CD14-positive monocyte (primary cell): ENCODE data around the gene XRCC5. TPM values are rescaled to one million over a fixed set of nuclear protein-coding genes. Genes with fewer than 3 reads are reported as not detected.
A peak's percentile ranks its signal among the peaks of the same experiment; 100 is the strongest.

Source experiments
- DNase-seq, 3 donors: peaks; one replicate each; pipeline ENCODE4 v3.0.0-alpha.2; 2011 to 2022
- H2AFZ ChIP-seq: 2 replicates; pipeline ENCODE4 v1.6.0; 2012; ENCODE audit warnings: mild to moderate bottlenecking, low read depth, low read length, inconsistent platforms; ENCODE audit not compliant: insufficient read depth, poor library complexity, severe bottlenecking
- H3K27ac ChIP-seq, 2 donors: 1 replicate in 1 of 2; 2 replicates in 1 of 2; pipeline ENCODE4 v1.5.1; 2012 to 2013; ENCODE audit warnings: low read length in 2 of 2, control low read depth in 1 of 2, inconsistent platforms in 1 of 2, low read depth in 1 of 2, mild to moderate bottlenecking in 1 of 2
- H3K27me3 ChIP-seq, 2 donors: one replicate each; pipeline versions ENCODE4 v1.6.0 to v1.6.1; 2011 to 2013; ENCODE audit warnings: low read length in 2 of 2; ENCODE audit not compliant: control insufficient read depth in 2 of 2, insufficient read depth in 2 of 2
- H3K36me3 ChIP-seq, 2 donors: replicated peaks in 1 of 2; 1 replicate in 1 of 2; 2 replicates in 1 of 2; pipeline versions ENCODE4 v1.5.1 to v1.6.1; 2012 to 2013; ENCODE audit warnings: low read length in 2 of 2, control low read depth in 1 of 2, inconsistent platforms in 1 of 2, mild to moderate bottlenecking in 1 of 2; ENCODE audit not compliant: insufficient read depth in 2 of 2, control insufficient read depth in 1 of 2
- H3K4me1 ChIP-seq, 2 donors: 1 replicate in 1 of 2; 2 replicates in 1 of 2; pipeline versions ENCODE4 v1.5.1 to v1.6.1; 2012 to 2013; ENCODE audit warnings: low read length in 2 of 2, control low read depth in 1 of 2, inconsistent platforms in 1 of 2, mild to moderate bottlenecking in 1 of 2, moderate library complexity in 1 of 2; ENCODE audit not compliant: insufficient read depth in 2 of 2, control insufficient read depth in 1 of 2
- H3K4me2 ChIP-seq: replicated peaks from 2 replicates; pipeline ENCODE3; 2012; ENCODE audit warnings: low read length, moderate library complexity, mild to moderate bottlenecking; ENCODE audit not compliant: poor library complexity, severe bottlenecking; ENCODE audit errors: extremely low read depth
- H3K4me3 ChIP-seq, 3 experiments: fragments of 200-600 bp in 1 of 3; sonication (generic) in 1 of 3; replicated peaks in 1 of 3; 1 replicate in 2 of 3; 2 replicates in 1 of 3; pipeline ENCODE4 v1.5.1; 2011 to 2013; ENCODE audit warnings: low read length in 3 of 3, mild to moderate bottlenecking in 3 of 3, control low read depth in 2 of 3, low read depth in 2 of 3, inconsistent platforms in 1 of 3, moderate library complexity in 1 of 3
- H3K79me2 ChIP-seq: 2 replicates; pipeline ENCODE4 v1.6.0; 2012; ENCODE audit warnings: mild to moderate bottlenecking, control low read depth, inconsistent platforms, low read length, moderate library complexity; ENCODE audit not compliant: insufficient read depth
- H3K9ac ChIP-seq: 2 replicates; pipeline ENCODE4 v1.6.0; 2017; ENCODE audit warnings: low read length, mild to moderate bottlenecking; ENCODE audit not compliant: insufficient read depth, poor library complexity, severe bottlenecking
- H3K9me3 ChIP-seq, 2 donors: replicated peaks in 1 of 2; 1 replicate in 1 of 2; 2 replicates in 1 of 2; pipeline versions ENCODE4 v1.5.1 to v1.6.1; 2012 to 2013; ENCODE audit warnings: low read length in 2 of 2, control low read depth in 1 of 2; ENCODE audit not compliant: control insufficient read depth in 1 of 2, insufficient read depth in 1 of 2
- H4K20me1 ChIP-seq: 2 replicates; pipeline ENCODE4 v1.6.0; 2012; ENCODE audit warnings: mild to moderate bottlenecking, low read length, control low read depth, moderate library complexity; ENCODE audit not compliant: insufficient read depth
- H3K27ac Mint-ChIP-seq, 7 donors: one replicate each; pipeline ENCODE4 v1.8.0; 2020; ENCODE audit warnings: mild to moderate bottlenecking in 7 of 7, mixed read lengths in 7 of 7, moderate library complexity in 6 of 7, inconsistent platforms in 2 of 7
- H3K27me3 Mint-ChIP-seq, 3 donors: one replicate each; pipeline ENCODE4 v1.8.0; 2021 to 2022; ENCODE audit warnings: low read depth in 3 of 3, mild to moderate bottlenecking in 3 of 3, mixed read lengths in 3 of 3, moderate library complexity in 3 of 3, inconsistent platforms in 1 of 3
- H3K36me3 Mint-ChIP-seq, 2 donors: one replicate each; pipeline ENCODE4 v1.8.0; 2020; ENCODE audit warnings: mixed read lengths in 2 of 2, inconsistent platforms in 1 of 2, mild to moderate bottlenecking in 1 of 2
- H3K4me1 Mint-ChIP-seq: one replicate; pipeline ENCODE4 v1.8.0; 2020; ENCODE audit warnings: mild to moderate bottlenecking, mixed read lengths
- H3K4me3 Mint-ChIP-seq, 2 donors: one replicate each; pipeline ENCODE4 v1.8.0; 2020; ENCODE audit warnings: mild to moderate bottlenecking in 2 of 2, mixed read lengths in 2 of 2, moderate library complexity in 1 of 2
- H3K9me3 Mint-ChIP-seq, 7 donors: one replicate each; pipeline ENCODE4 v1.8.0; 2020 to 2022; ENCODE audit warnings: mixed read lengths in 7 of 7, mild to moderate bottlenecking in 6 of 7, moderate library complexity in 6 of 7, inconsistent platforms in 2 of 7
- CTCF ChIP-seq: fragments of 200-600 bp; IDR thresholded peaks from one replicate; pipeline ENCODE4 v1.8.0; 2022; ENCODE audit warnings: antibody characterized with exemption, mild to moderate bottlenecking
- WGBS: methylation state at CpG from one replicate; pipeline ENCODE4 v1.1.5; 2013; ENCODE audit warnings: missing lambda C conversion rate; ENCODE audit not compliant: insufficient coverage; 5-methylcytosine and 5-hydroxymethylcytosine counted together
- intact Hi-C, 2 donors: fragments of 100-400 bp; cut with micrococcal nuclease; formaldehyde crosslinking; loops; one replicate each; pipeline versions ENCODE4 v1.15.0 to v1.15.1; 2023
- polyA plus RNA-seq, 3 donors: library from polyadenylated mRNA; depleted of rRNA in 1 of 3; unstranded in 2 of 3; stranded (reverse) in 1 of 3; fragments of 300-500 nt in 2 of 3; fragments of >200 nt in 1 of 3; fragmentation: Illumina TruSeq in 2 of 3; gene quantifications; 1 replicate in 2 of 3; 2 replicates in 1 of 3; pipeline ENCODE4 v1.2.3, GENCODE V29; 2012 to 2021

XRCC5 gene
- polyA plus RNA-seq, 3 donors, result 55.3 to 281 (median 258) TPM

DNA sequence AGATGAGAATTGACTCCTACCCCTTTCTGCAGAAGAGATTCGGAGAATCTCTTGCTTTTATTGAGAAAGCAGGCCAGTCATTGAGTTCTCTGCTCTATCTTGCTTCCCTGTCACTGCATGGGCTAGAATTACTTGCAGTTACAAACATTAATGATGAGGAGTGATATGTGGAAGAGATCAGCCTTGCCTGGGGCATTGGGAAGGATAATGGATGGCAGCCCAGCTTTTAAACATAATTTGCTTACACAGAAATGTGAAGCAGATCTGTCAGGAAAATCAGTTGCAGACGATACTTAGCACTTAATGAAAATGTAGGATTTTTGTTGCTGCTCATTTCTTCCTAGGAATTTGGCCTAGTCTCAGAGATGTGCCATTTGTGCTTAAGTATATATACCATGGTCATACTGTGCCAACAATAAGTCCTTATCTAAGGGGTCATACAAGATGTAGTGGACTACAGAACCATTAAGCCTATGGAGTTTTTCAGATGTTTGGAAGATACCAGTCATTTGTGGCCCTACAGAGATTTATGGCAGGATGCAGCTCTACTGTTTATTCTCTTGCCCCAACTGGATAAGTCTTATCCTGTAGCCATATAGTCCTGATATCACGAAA, 92.7 kb downstream of the XRCC5 start:
- no peak for DNase-seq
- Histone ChIP-seq H3K27ac (no peak overlapping the region), H3K4me1 (peaks cover 9 to 12% of the 10 kb centered on the region in 2 donors), H3K79me2 (no peaks in the 10 kb centered on the region), H3K9ac (no peak overlapping the region), H3K4me2 (no peak overlapping the region), H3K4me3 (no peak overlapping the region), H3K36me3 (peaks cover 95 to 99% of the 10 kb centered on the region in 2 donors), H4K20me1 (peaks cover 32% of the 10 kb centered on the region), H3K27me3 (no peaks in the 10 kb centered on the region), H2AFZ (no peak overlapping the region), H3K9me3 (no peaks in the 10 kb centered on the region)
- Mint-ChIP-seq H3K27me3 (no peaks in the 10 kb centered on the region), H3K4me1 (peaks cover 16% of the 10 kb centered on the region), H3K36me3 (peaks cover 91 to 94% of the 10 kb centered on the region in 2 donors), H3K9me3 (no peaks in the 10 kb centered on the region), H3K27ac (no peak overlapping the region), H3K4me3 (no peak overlapping the region)
- TF ChIP-seq CTCF, result no peak
- intact Hi-C loops, result no loop called here
- 100% methylated on average over 2 of the region's 3 CpGs for WGBS

GRCh38 chr2:216202626-216203250, 93.6 kb downstream of the XRCC5 start:
- WGBS, result 100% methylated on average over 1 of the region's 3 CpGs
- H3K4me3 ChIP-seq, result no peak overlapping the region
- peaks cover 9 to 12% of the 10 kb centered on the region in 2 donors for H3K4me1 ChIP-seq
- H3K79me2 ChIP-seq, result no peaks in the 10 kb centered on the region
- no peak overlapping the region for H2AFZ ChIP-seq
- Mint-ChIP-seq H3K9me3 (no peaks in the 10 kb centered on the region), H3K36me3 (peaks cover 91 to 94% of the 10 kb centered on the region in 2 donors), H3K4me3 (no peak overlapping the region), H3K27me3 (no peaks in the 10 kb centered on the region), H3K27ac (peak overlapping the region in 1 of 7 donors; percentile 15), H3K4me1 (peaks cover 16% of the 10 kb centered on the region)
- DNase-seq, result no peak
- H3K27ac ChIP-seq, result no peak overlapping the region
- TF ChIP-seq CTCF, result no peak
- peaks cover 35% of the 10 kb centered on the region for H4K20me1 ChIP-seq
- H3K4me2 ChIP-seq, result no peak overlapping the region
- H3K9ac ChIP-seq, result no peak overlapping the region
- H3K36me3 ChIP-seq, result peaks cover 96 to 99% of the 10 kb centered on the region in 2 donors
- intact Hi-C loops, result no loop called here
- no peaks in the 10 kb centered on the region for H3K27me3 ChIP-seq
- H3K9me3 ChIP-seq, result no peaks in the 10 kb centered on the region
